IMR-90 (cell line): ENCODE measurements around the gene HCLS1.

Experiments
- FOS ChIP-seq: fragments of 150-350 bp; IDR thresholded peaks from 2 replicates; pipeline ENCODE4 v1.6.1; 2016; ENCODE audit warnings: low read depth, low read length
- POLR2A ChIP-seq: IDR thresholded peaks from 2 replicates; pipeline ENCODE4 v1.6.1; 2012; ENCODE audit warnings: mild to moderate bottlenecking, low read depth, low read length
- TF ChIP-seq, protein P1 (sequence below): conservative IDR thresholded peaks from 2 replicates; pipeline ENCODE4 v1.5.1; 2012; ENCODE audit warnings: mild to moderate bottlenecking, low read depth, low read length, improper control_type of control experiment

DNA sequence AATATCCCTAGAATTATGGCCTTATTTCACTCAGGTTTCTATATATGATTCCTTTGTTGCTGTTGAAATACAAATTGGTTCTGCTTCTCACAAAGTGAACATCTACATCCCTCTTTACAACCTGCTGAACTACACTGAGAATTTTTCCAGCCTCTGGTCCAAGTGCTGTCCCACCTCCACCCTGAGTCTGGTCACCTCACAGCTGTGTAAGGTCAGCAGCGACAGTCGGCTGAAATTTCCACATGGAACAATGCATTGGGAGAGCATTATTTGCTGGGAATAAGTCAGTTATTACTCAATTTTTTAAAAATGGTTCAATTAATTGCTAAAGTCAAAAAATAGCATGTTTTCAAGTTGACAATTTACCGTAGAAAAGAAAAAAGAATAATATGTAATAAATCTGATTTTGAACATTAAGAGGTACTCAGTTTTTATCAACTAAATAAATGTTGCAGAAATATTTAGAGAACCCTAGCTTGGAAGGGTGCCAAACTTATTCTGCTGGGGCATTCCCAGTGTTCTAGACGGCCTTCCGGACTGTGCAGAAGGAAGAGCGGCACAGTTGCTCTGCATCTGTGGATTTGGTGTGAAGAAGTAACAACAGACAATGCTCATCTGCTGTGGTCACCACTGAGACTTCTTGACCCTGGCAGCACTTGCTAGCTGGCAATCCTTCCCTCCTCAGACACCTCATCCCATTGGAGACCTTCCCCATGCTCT is 1.8 kb downstream of the HCLS1 start:
- TF ChIP-seq, protein P1, sequence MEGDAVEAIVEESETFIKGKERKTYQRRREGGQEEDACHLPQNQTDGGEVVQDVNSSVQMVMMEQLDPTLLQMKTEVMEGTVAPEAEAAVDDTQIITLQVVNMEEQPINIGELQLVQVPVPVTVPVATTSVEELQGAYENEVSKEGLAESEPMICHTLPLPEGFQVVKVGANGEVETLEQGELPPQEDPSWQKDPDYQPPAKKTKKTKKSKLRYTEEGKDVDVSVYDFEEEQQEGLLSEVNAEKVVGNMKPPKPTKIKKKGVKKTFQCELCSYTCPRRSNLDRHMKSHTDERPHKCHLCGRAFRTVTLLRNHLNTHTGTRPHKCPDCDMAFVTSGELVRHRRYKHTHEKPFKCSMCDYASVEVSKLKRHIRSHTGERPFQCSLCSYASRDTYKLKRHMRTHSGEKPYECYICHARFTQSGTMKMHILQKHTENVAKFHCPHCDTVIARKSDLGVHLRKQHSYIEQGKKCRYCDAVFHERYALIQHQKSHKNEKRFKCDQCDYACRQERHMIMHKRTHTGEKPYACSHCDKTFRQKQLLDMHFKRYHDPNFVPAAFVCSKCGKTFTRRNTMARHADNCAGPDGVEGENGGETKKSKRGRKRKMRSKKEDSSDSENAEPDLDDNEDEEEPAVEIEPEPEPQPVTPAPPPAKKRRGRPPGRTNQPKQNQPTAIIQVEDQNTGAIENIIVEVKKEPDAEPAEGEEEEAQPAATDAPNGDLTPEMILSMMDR, result no peak
- TF ChIP-seq POLR2A, result no peak
- no peak for TF ChIP-seq FOS
